HG03025 (cell line): ENCODE measurements around the gene SLCO2B1.
"Not testable (repeated sequence)": the region's sequence is repeated elsewhere in the genome, so short reads cannot be mapped to it uniquely, and the experiment has no call there.

Source experiments
- ATAC-seq: cut with Tn5 transposase; IDR thresholded peaks from one replicate; pipeline ENCODE4 v1.9.1; 2021; ENCODE audit warnings: mild to moderate bottlenecking, moderate library complexity; ENCODE audit not compliant: unreplicated experiment, low FRiP score

Gene SLCO2B1

GRCh38 chr11:75150879-75151278, at the start of gene SLCO2B1:
TSS of gene SLCO2B1 (plus strand) at chr11:75151107. CDS start at chr11:75151382, 275 bp downstream.
- no peak for ATAC-seq

GRCh38 chr11:75101424-75102128, 49.3 kb upstream of the SLCO2B1 start:
- no peak for ATAC-seq

- no peak for ATAC-seq
These were observed 47.4 kb upstream of the SLCO2B1 start for GRCh38 chr11:75103380-75104026.

GRCh38 chr11:75105462-75105925, 45.4 kb upstream of the SLCO2B1 start:
- ATAC-seq, result no peak

GRCh38 chr11:75105967-75106681, 44.8 kb upstream of the SLCO2B1 start:
- not testable (repeated sequence) for ATAC-seq

GRCh38 chr11:75107187-75107586, 43.7 kb upstream of the SLCO2B1 start:
- ATAC-seq, result no peak

GRCh38 chr11:75112200-75112599, 38.7 kb upstream of the SLCO2B1 start:
- no peak for ATAC-seq

GRCh38 chr11:75113030-75113429, 37.9 kb upstream of the SLCO2B1 start:
- no peak for ATAC-seq

GRCh38 chr11:75114465-75114864, 36.4 kb upstream of the SLCO2B1 start:
- ATAC-seq, result no peak

- ATAC-seq, result no peak
These were observed 32.3 kb upstream of the SLCO2B1 start for GRCh38 chr11:75118577-75118976.

- ATAC-seq, result no peak
These were observed 24.3 kb upstream of the SLCO2B1 start for GRCh38 chr11:75126564-75126963.

GRCh38 chr11:75132080-75132479, 18.8 kb upstream of the SLCO2B1 start:
- ATAC-seq, result no peak

- ATAC-seq, result no peak
These were observed 16.9 kb upstream of the SLCO2B1 start for GRCh38 chr11:75133976-75134375.

GRCh38 chr11:75135021-75135650, 15.8 kb upstream of the SLCO2B1 start:
- no peak for ATAC-seq

GRCh38 chr11:75135651-75136050, 15.3 kb upstream of the SLCO2B1 start:
- no peak for ATAC-seq

- no peak for ATAC-seq
These were observed 10.4 kb upstream of the SLCO2B1 start for GRCh38 chr11:75140269-75141138.

GRCh38 chr11:75141166-75141565, 9.7 kb upstream of the SLCO2B1 start:
- ATAC-seq, result no peak

GRCh38 chr11:75142714-75143419, 8.0 kb upstream of the SLCO2B1 start:
- no peak for ATAC-seq

GRCh38 chr11:75143420-75143731, 7.5 kb upstream of the SLCO2B1 start:
- ATAC-seq, result no peak

- ATAC-seq, result no peak
These were observed 6.2 kb upstream of the SLCO2B1 start for GRCh38 chr11:75144716-75145014.
